ENCODE results near the gene DENND4B.

DNA sequence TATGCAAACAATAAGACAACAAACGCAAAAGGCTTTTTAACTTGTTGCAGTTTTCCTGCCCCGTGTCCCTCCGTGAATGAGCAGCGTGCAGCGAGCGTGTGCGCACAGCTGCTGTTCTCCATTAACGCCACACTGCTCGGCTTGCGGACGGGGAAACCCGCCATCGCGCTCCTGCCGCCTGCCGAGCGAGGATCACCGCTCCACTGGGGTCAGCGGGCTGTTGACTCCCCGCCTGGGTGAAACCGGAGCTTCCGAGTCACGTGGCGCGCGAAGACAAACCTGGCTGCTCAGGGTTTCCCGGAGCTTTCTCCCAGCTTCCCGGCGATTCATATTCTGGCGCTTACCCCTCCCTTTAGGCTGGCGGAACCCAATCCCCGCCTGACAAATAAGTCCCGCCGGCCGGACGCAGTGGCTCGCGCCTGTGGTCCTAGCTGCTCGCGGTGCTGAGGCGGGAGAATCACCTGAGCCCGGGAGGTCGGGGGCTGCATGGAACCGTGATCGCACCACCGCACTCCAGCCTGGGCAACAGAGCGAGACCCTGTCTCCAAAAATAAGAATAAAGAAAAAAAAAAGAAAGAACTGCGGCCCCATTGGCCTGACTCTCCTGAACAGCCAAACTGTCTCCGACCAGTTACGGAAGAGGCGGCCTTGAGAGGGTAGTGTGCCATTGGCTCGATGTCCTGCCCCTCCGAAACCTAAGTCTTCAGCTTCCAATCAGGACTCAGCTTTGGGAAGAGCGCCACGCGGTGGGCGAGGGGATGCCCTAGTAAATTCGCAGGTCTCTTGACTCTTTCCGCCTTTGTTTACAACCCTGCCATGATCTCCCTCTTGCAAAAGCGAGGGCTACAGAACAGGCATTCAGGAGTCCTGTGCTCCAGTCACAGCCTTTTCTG lies 20.8 kb upstream of the DENND4B start, which contains the start of gene CREB3L4:
- TF ChIP-seq, protein P1, sequence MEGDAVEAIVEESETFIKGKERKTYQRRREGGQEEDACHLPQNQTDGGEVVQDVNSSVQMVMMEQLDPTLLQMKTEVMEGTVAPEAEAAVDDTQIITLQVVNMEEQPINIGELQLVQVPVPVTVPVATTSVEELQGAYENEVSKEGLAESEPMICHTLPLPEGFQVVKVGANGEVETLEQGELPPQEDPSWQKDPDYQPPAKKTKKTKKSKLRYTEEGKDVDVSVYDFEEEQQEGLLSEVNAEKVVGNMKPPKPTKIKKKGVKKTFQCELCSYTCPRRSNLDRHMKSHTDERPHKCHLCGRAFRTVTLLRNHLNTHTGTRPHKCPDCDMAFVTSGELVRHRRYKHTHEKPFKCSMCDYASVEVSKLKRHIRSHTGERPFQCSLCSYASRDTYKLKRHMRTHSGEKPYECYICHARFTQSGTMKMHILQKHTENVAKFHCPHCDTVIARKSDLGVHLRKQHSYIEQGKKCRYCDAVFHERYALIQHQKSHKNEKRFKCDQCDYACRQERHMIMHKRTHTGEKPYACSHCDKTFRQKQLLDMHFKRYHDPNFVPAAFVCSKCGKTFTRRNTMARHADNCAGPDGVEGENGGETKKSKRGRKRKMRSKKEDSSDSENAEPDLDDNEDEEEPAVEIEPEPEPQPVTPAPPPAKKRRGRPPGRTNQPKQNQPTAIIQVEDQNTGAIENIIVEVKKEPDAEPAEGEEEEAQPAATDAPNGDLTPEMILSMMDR (IDR thresholded peaks at IDR 0.05) = peak in 3 of 6 experiments; percentile 16 to 33 (median 30)
- TF ChIP-seq POLR2A (IDR thresholded peaks at IDR 0.05) = peak; percentile 86 to 96

All from thyroid gland (tissue), 4 donors.